Measurements from ENCODE around the gene STIP1.

DNA sequence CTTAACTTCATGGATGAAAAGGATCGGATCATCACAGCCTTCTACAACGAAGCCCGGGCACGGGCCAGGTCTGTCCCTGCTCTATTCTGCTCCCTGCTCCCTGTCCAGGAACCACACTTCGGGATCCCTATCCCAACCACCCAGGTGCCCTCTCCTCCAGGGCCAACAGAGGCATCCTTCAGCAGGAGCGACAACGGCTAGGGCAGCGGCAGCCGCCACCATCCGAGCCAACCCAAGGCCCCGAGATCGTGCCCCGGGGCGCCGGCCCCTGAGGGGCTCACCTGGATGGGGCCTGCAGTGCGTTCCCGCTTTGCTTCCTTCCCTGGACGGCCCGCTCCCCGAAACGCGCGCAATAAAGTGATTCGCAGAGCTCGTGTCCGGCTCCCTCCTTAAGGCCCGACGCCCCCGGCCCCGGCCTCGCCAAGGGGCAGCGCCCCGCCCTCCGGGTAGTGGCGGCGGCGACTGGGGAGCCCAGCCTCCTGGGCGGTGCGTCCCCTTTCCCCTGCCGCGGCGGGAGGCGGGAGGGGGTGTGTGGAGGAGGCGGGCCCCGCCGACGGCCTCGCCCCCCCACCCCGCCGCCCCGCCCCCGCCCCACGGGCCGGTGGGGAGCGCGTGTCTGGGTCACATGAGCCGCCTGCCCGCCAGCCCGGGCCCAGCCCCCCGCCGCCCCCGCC is 48.1 kb downstream of the STIP1 start, which contains the start of gene VEGFB:
- TF ChIP-seq, protein P1, sequence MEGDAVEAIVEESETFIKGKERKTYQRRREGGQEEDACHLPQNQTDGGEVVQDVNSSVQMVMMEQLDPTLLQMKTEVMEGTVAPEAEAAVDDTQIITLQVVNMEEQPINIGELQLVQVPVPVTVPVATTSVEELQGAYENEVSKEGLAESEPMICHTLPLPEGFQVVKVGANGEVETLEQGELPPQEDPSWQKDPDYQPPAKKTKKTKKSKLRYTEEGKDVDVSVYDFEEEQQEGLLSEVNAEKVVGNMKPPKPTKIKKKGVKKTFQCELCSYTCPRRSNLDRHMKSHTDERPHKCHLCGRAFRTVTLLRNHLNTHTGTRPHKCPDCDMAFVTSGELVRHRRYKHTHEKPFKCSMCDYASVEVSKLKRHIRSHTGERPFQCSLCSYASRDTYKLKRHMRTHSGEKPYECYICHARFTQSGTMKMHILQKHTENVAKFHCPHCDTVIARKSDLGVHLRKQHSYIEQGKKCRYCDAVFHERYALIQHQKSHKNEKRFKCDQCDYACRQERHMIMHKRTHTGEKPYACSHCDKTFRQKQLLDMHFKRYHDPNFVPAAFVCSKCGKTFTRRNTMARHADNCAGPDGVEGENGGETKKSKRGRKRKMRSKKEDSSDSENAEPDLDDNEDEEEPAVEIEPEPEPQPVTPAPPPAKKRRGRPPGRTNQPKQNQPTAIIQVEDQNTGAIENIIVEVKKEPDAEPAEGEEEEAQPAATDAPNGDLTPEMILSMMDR (conservative IDR thresholded peaks at IDR 0.05): no peak
- no peak for TF ChIP-seq EZH2 (IDR thresholded peaks at IDR 0.05; ENCODE audit: low read depth)
